ENCODE measurements around the gene CENPQ. TPM values are rescaled to one million over a fixed set of nuclear protein-coding genes. Genes with fewer than 3 reads are reported as not detected.
A peak's percentile ranks its signal among the peaks of the same experiment; 100 is the strongest.

CENPQ gene
- total and polyA plus RNA-seq, 4 donors, result 11.6 to 14.1 (median 13.1) TPM

GRCh38 chr6:49531774-49532569 is 68.8 kb downstream of the CENPQ start:
- H3K9me3 ChIP-seq (ENCODE audit: control insufficient read depth, insufficient read depth, low read length), result no peaks in the 10 kb centered on the region
- H3K4me3 ChIP-seq (ENCODE audit: low read depth, low read length), result no peak overlapping the region
- no peaks in the 10 kb centered on the region for H3K27me3 ChIP-seq (ENCODE audit: control insufficient read depth, insufficient read depth, low read length)
- no peaks in the 10 kb centered on the region for H3K36me3 ChIP-seq (ENCODE audit: control insufficient read depth, insufficient read depth, low read length)
- WGBS (ENCODE audit: insufficient coverage), result no CpG with 5 or more reads among the region's 3 CpGs
- H3K27ac ChIP-seq (ENCODE audit: low read depth, low read length), result no peak overlapping the region
- H3K4me1 ChIP-seq (ENCODE audit: control insufficient read depth, insufficient read depth, low read length), result no peaks in the 10 kb centered on the region
- peak in 4 of 6 donors; percentile 21 to 91 (median 60) for DNase-seq (ENCODE audit: low read depth in 4 of 6, low spot score in 6 of 6)

- Histone ChIP-seq H3K4me1 (ENCODE audit: control insufficient read depth, insufficient read depth, low read length) (no peaks in the 10 kb centered on the region), H3K27me3 (ENCODE audit: control insufficient read depth, insufficient read depth, low read length) (no peaks in the 10 kb centered on the region), H3K4me3 (ENCODE audit: low read depth, low read length) (no peak overlapping the region), H3K9me3 (ENCODE audit: control insufficient read depth, insufficient read depth, low read length) (no peaks in the 10 kb centered on the region), H3K36me3 (ENCODE audit: control insufficient read depth, insufficient read depth, low read length) (no peaks in the 10 kb centered on the region), H3K27ac (ENCODE audit: low read depth, low read length) (no peak overlapping the region)
- no CpG with 5 or more reads among the region's 5 CpGs for WGBS (ENCODE audit: insufficient coverage)
- DNase-seq (ENCODE audit: low read depth in 4 of 6, low spot score in 6 of 6), result peak in 1 of 6 donors; percentile 11
These were observed 72.6 kb downstream of the CENPQ start for GRCh38 chr6:49535795-49536194.

GRCh38 chr6:49539102-49539501 is 75.9 kb downstream of the CENPQ start:
- Histone ChIP-seq H3K4me3 (ENCODE audit: low read depth, low read length) (no peak overlapping the region), H3K36me3 (ENCODE audit: control insufficient read depth, insufficient read depth, low read length) (no peaks in the 10 kb centered on the region), H3K27ac (ENCODE audit: low read depth, low read length) (no peak overlapping the region), H3K4me1 (ENCODE audit: control insufficient read depth, insufficient read depth, low read length) (no peaks in the 10 kb centered on the region), H3K27me3 (ENCODE audit: control insufficient read depth, insufficient read depth, low read length) (no peaks in the 10 kb centered on the region), H3K9me3 (ENCODE audit: control insufficient read depth, insufficient read depth, low read length) (no peaks in the 10 kb centered on the region)
- DNase-seq (ENCODE audit: low read depth in 4 of 6, low spot score in 6 of 6), result no peak
- WGBS (ENCODE audit: insufficient coverage), result 100% methylated on average over 1 of the region's 3 CpGs

GRCh38 chr6:49540614-49541013 is 77.4 kb downstream of the CENPQ start:
- DNase-seq (ENCODE audit: low read depth in 4 of 6, low spot score in 6 of 6), result no peak
- H3K9me3 ChIP-seq (ENCODE audit: control insufficient read depth, insufficient read depth, low read length), result no peaks in the 10 kb centered on the region
- H3K36me3 ChIP-seq (ENCODE audit: control insufficient read depth, insufficient read depth, low read length), result no peaks in the 10 kb centered on the region
- no peaks in the 10 kb centered on the region for H3K27me3 ChIP-seq (ENCODE audit: control insufficient read depth, insufficient read depth, low read length)
- H3K4me1 ChIP-seq (ENCODE audit: control insufficient read depth, insufficient read depth, low read length), result no peaks in the 10 kb centered on the region
- H3K27ac ChIP-seq (ENCODE audit: low read depth, low read length), result no peak overlapping the region
- no peak overlapping the region for H3K4me3 ChIP-seq (ENCODE audit: low read depth, low read length)

GRCh38 chr6:49541210-49541724 is 78.1 kb downstream of the CENPQ start:
- no CpG with 5 or more reads among the region's 1 CpG for WGBS (ENCODE audit: insufficient coverage)
- H3K4me3 ChIP-seq (ENCODE audit: low read depth, low read length), result no peak overlapping the region
- no peak for DNase-seq (ENCODE audit: low read depth in 4 of 6, low spot score in 6 of 6)
- H3K36me3 ChIP-seq (ENCODE audit: control insufficient read depth, insufficient read depth, low read length), result no peaks in the 10 kb centered on the region
- H3K27ac ChIP-seq (ENCODE audit: low read depth, low read length), result no peak overlapping the region
- H3K27me3 ChIP-seq (ENCODE audit: control insufficient read depth, insufficient read depth, low read length), result no peaks in the 10 kb centered on the region
- no peaks in the 10 kb centered on the region for H3K9me3 ChIP-seq (ENCODE audit: control insufficient read depth, insufficient read depth, low read length)
- H3K4me1 ChIP-seq (ENCODE audit: control insufficient read depth, insufficient read depth, low read length), result no peaks in the 10 kb centered on the region

- WGBS (ENCODE audit: insufficient coverage), result no CpG with 5 or more reads among the region's 3 CpGs
- no peak for DNase-seq (ENCODE audit: low read depth in 4 of 6, low spot score in 6 of 6)
- H3K27me3 ChIP-seq (ENCODE audit: control insufficient read depth, insufficient read depth, low read length), result no peaks in the 10 kb centered on the region
- H3K4me1 ChIP-seq (ENCODE audit: control insufficient read depth, insufficient read depth, low read length), result no peaks in the 10 kb centered on the region
- H3K36me3 ChIP-seq (ENCODE audit: control insufficient read depth, insufficient read depth, low read length), result no peaks in the 10 kb centered on the region
- H3K4me3 ChIP-seq (ENCODE audit: low read depth, low read length), result no peak overlapping the region
- H3K27ac ChIP-seq (ENCODE audit: low read depth, low read length), result no peak overlapping the region
- H3K9me3 ChIP-seq (ENCODE audit: control insufficient read depth, insufficient read depth, low read length), result no peaks in the 10 kb centered on the region
These were observed 78.8 kb downstream of the CENPQ start for GRCh38 chr6:49541936-49542335.

Other genes with a start within 250 kb of the CENPQ start
- gene MMUT, start 117 bp upstream of the CENPQ start, total RNA-seq, result 10 to 100 TPM; 24.1 to 38.5 TPM
- gene MMUT, start 117 bp upstream of the CENPQ start, polyA plus RNA-seq (ENCODE audit: insufficient read length in 2 of 2), result 10 to 100 TPM; 40.1 to 40.4 TPM
- gene GLYATL3, start 36.6 kb downstream of the CENPQ start, total RNA-seq, result not detected
- gene GLYATL3, start 36.6 kb downstream of the CENPQ start, polyA plus RNA-seq (ENCODE audit: insufficient read length in 2 of 2), result not detected
- 1 to 10 TPM; 1.3 to 1.4 TPM for gene C6orf141, start 87.3 kb downstream of the CENPQ start, total RNA-seq
- gene C6orf141, start 87.3 kb downstream of the CENPQ start, polyA plus RNA-seq (ENCODE audit: insufficient read length in 2 of 2), result 1 to 10 TPM; 4.6 to 5.2 TPM
- 10 to 100 TPM in 1 of 2 donors, 1 to 10 TPM in 1; 2.4 to 11.0 TPM for gene RHAG, start 173.5 kb downstream of the CENPQ start, total RNA-seq
- gene RHAG, start 173.5 kb downstream of the CENPQ start, polyA plus RNA-seq (ENCODE audit: insufficient read length in 2 of 2), result under 1 TPM; 0.27 to 0.53 TPM

Data from spinal cord (tissue), 10 donors.